ENCODE data around the gene FOSL1. TPM values are rescaled to one million over a fixed set of nuclear protein-coding genes. Genes with fewer than 3 reads are reported as not detected.

Gene FOSL1
- total RNA-seq, 4 donors from 2014 or later = 1.5 to 15.2 (median 2.8) TPM

DNA sequence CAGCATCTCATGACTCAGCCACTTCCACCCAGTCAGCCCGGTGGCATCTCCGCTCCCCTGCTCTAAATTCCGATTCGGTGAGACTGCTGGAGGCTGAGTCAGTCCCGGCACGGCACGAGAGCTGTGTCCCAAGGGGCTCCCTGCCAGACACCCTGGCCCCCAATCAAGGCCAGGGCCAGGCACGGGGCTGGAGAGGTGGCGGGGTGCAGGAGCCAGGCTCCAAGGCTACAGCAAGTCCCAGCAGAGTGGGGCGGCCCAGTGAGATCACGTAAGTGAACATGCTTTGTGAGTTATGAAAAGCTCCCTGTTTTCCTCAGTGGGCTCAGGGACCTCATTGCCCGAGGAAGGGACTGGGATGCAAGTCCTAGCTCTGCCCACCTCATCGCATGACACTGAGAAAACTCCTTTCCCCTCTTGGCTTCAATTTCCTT lies 15.6 kb upstream of the FOSL1 start:
- TF ChIP-seq, protein P1, sequence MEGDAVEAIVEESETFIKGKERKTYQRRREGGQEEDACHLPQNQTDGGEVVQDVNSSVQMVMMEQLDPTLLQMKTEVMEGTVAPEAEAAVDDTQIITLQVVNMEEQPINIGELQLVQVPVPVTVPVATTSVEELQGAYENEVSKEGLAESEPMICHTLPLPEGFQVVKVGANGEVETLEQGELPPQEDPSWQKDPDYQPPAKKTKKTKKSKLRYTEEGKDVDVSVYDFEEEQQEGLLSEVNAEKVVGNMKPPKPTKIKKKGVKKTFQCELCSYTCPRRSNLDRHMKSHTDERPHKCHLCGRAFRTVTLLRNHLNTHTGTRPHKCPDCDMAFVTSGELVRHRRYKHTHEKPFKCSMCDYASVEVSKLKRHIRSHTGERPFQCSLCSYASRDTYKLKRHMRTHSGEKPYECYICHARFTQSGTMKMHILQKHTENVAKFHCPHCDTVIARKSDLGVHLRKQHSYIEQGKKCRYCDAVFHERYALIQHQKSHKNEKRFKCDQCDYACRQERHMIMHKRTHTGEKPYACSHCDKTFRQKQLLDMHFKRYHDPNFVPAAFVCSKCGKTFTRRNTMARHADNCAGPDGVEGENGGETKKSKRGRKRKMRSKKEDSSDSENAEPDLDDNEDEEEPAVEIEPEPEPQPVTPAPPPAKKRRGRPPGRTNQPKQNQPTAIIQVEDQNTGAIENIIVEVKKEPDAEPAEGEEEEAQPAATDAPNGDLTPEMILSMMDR (IDR thresholded peaks at IDR 0.05; ENCODE audit: low read depth) = no peak

GRCh38 chr11:65915101-65915820 lies 15.1 kb upstream of the FOSL1 start:
- TF ChIP-seq, protein P1 (IDR thresholded peaks at IDR 0.05; ENCODE audit: low read depth) = no peak

- TF ChIP-seq, protein P1 (IDR thresholded peaks at IDR 0.05; ENCODE audit: low read depth) = no peak
Observed at GRCh38 chr11:65912845-65913244, 12.7 kb upstream of the FOSL1 start.

- TF ChIP-seq, protein P1 (IDR thresholded peaks at IDR 0.05; ENCODE audit: low read depth) = no peak
Observed at GRCh38 chr11:65911682-65912568, 11.7 kb upstream of the FOSL1 start.

- TF ChIP-seq, protein P1 (IDR thresholded peaks at IDR 0.05; ENCODE audit: low read depth) = no peak
Observed at GRCh38 chr11:65907878-65908277, 7.7 kb upstream of the FOSL1 start.

GRCh38 chr11:65906602-65907001 lies 6.4 kb upstream of the FOSL1 start:
- TF ChIP-seq, protein P1 (IDR thresholded peaks at IDR 0.05; ENCODE audit: low read depth) = no peak

GRCh38 chr11:65903715-65904114 lies 3.5 kb upstream of the FOSL1 start:
- TF ChIP-seq, protein P1 (IDR thresholded peaks at IDR 0.05; ENCODE audit: low read depth) = no peak
